GM18498 (cell line): ENCODE measurements around the gene CRNN.
A peak's percentile ranks its signal among the peaks of the same experiment; 100 is the strongest.

ENCODE experiments used
- ATAC-seq: cut with Tn5 transposase; IDR thresholded peaks from one replicate; pipeline ENCODE4 v1.9.1; 2021; ENCODE audit warnings: mild to moderate bottlenecking, moderate library complexity; ENCODE audit not compliant: unreplicated experiment

The CRNN gene

GRCh38 chr1:152413909-152414308 lies at the start of gene CRNN:
TSS of gene CRNN (minus strand) at chr1:152414263. CDS start at chr1:152412233, 2,030 bp downstream.
- no peak for ATAC-seq

DNA sequence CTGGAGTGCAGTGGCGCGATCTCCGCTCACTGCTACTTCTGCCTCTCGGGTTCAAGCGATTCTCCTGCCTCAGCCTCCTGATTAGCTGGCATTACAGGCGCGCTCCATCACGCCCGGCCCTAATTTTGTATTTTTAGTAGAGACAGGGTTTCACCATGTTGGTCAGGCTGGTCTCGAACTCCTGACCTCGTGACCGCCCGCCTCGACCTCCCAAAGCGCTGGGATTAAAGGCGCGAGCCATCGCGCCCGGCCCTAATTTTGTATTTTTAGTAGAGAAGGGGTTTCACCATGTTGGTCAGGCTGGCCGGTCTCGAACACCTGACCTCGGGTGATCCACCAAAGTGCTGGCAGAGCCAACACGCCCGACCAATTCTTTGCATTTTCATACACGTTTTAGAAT lies 48.6 kb upstream of the CRNN start:
- no peak for ATAC-seq

- no peak for ATAC-seq
Measured at GRCh38 chr1:152461544-152461943, 47.5 kb upstream of the CRNN start.

GRCh38 chr1:152460529-152460899 lies 46.5 kb upstream of the CRNN start:
- ATAC-seq = no peak

DNA sequence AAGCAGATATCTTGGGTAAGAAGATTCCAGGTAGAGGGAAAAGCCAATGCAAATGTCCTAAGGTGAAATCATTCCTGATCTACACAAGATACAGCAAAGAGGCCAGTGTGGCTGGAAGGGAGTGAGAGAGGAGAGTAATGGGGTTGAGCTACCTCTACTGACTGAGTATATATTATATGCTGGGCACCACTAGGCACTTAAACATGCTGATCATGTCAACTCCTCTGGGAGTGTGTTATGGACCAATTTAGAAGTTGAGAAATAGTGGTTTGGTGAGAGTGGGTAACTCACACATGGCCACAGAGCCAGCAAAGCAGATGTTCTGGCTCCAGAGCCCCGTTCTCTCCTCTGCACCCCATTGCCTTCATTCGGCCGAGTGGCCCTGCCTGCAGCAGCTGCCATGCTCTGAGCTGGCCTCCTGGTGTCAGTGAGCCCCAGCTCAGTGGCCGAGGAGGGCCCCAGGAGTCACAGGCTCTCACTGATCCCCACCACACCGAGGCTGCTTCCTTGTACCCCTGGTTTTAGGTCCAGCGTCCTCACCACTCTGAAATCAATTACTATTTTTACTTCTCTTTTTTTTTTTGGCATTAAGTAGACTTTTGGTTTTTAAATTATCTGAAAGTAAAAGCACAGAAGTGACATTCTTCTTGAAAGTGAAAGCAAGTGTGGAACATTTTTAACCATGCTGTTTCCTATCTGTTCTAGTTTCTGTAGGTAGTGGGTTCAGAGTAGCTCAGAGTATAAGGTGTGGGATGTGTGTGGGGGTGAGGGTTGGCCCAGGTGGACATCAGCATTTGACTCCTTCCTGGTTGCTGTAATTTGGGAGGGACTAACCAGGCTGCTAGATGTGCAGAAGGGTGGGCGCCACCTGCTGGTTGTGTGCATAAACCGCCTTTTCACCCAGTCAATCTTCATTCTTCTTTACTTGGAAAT lies 45.8 kb upstream of the CRNN start:
- ATAC-seq = peak; percentile 96

DNA sequence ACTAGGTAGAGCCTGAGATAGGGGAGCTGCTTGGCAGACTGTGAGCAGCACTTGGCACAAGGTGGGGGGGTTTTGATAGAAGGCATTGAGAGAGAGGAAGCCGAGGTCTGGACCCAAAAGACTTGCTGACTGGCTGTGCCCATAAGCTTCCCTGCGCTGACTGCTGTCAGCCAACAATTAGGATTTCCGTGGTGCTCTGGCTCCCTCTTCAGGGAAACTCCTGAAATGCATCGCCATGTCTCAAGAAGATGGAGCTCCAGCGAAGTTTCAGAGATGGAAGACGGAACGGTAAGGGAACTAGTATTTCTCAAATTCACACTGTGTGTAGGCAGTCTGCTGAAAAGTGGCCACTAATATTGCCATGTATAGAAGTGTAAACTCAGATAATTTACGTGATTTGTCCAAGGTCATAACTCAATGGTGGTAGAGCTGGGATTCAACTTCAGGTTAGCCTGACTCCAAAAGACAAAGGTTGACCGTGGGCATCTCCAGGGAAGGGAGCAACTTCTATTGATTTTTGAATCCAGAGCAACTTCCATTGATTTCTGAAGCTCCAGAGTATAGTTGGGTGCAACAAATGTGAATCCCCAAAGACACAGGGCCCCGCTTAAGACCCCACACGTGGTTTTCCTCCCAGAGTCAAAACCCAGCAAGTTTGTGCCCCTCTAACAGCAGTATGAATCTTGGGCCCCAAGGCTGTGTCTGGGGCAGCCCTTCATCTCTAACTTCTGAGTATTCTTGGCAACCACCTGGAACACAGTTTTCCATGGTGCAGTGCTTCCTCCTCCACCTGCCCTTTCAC lies 44.5 kb upstream of the CRNN start:
- ATAC-seq = peak; percentile 37

DNA sequence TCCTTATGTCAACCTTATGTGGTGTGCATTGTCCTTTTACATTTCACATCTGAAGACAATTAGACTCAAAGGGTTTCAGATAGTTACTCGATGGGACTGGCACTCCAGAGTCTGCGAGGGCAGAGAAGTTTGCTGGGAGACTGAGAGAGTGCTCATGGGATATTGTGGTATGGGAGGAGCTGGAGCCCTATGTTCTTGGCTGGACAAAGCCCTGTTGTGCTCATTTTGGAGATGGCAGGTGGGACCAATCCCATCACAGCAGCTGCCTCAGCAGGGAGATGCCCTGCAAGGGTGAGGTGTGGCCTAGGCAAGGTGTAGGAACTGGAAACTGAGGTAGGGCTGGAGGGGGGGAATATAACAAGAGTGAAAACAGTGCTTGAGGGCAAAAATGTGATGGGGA lies 43.5 kb upstream of the CRNN start:
- no peak for ATAC-seq

DNA sequence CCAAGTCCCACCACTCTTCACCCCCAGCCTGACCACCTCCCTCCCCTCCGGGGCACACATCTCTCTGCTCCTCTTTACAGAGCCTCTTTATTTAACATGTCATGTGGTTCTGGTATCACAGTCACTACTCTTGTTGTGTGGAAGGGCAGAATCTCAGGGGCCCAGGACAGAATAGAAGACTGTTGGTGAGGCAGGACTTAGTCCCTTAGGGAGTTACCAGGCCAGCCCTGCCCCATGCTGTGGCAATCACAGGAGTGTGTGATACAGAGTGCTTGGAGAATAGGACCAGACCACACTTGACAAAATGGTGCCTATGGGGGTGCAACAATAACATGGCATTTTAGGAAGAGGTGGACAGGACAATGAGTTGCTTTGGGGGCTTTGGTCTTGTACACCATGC lies 43.0 kb upstream of the CRNN start:
- ATAC-seq = no peak

GRCh38 chr1:152451254-152451653 lies 37.2 kb upstream of the CRNN start:
- no peak for ATAC-seq

- ATAC-seq = no peak
Measured at GRCh38 chr1:152449661-152450060, 35.6 kb upstream of the CRNN start.

- no peak for ATAC-seq
Measured at GRCh38 chr1:152448496-152448895, 34.4 kb upstream of the CRNN start.

- no peak for ATAC-seq
Measured at GRCh38 chr1:152448095-152448494, 34.0 kb upstream of the CRNN start.

GRCh38 chr1:152447484-152447883 lies 33.4 kb upstream of the CRNN start:
- ATAC-seq = no peak

DNA sequence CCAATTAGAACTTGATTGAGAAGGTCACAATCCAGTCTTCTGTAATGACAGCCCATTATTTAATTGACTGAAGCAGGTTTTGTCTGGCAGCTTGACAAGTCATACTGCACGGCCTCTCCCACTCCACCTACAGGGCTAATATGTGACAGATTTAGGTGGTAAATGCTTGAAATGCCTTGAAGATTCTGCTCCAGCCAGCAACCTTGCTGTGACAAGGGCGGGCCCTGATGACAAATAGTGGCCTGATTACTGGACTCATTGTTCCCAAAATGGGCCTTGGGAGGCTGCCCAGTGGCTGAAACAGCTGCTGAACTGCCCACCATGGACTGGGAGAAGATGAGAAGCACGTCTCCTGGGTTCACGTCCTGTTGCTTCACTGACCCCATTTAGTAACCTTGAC lies 30.0 kb upstream of the CRNN start:
- no peak for ATAC-seq

DNA sequence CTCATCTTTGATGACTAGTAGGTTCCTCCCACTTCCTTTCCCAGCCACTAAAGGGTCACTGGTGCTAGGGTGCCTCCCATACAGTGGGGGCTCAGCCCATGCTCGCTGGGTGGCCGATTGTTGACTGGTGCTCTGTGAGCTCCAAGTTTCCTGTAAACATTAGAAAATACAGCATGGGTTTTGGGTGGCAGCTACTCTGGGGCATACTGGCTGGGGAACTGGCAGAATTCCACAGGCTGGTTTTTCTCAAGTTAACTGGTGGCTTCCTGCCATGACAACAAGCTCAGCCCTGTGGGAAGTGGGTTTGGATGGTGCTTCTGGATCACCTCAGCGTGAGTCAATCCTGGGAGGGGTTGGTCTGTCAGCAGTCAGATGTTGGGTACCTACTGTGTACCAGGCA lies 28.7 kb upstream of the CRNN start:
- ATAC-seq = no peak

GRCh38 chr1:152442301-152442700 lies 28.2 kb upstream of the CRNN start:
- ATAC-seq = no peak

DNA sequence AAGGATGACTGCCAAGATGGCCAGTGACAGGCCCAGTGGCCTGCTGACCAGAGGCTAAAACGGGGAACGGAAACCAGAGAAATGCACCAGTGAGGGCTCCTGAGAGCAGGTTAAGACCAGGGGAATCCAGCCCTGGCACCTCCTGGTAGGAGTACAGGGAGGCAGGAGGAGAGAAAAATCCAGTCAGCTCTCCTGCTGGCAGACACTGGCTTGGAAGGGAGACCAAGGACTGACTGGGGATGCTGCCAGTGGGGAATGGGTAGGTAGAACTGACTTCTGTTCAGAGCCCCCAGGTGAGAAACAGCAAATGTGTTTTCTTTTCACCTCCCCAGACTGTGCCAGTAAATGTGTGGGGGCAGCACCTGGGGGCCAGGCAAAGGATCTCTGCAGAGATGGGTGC lies 27.7 kb upstream of the CRNN start:
- no peak for ATAC-seq

DNA sequence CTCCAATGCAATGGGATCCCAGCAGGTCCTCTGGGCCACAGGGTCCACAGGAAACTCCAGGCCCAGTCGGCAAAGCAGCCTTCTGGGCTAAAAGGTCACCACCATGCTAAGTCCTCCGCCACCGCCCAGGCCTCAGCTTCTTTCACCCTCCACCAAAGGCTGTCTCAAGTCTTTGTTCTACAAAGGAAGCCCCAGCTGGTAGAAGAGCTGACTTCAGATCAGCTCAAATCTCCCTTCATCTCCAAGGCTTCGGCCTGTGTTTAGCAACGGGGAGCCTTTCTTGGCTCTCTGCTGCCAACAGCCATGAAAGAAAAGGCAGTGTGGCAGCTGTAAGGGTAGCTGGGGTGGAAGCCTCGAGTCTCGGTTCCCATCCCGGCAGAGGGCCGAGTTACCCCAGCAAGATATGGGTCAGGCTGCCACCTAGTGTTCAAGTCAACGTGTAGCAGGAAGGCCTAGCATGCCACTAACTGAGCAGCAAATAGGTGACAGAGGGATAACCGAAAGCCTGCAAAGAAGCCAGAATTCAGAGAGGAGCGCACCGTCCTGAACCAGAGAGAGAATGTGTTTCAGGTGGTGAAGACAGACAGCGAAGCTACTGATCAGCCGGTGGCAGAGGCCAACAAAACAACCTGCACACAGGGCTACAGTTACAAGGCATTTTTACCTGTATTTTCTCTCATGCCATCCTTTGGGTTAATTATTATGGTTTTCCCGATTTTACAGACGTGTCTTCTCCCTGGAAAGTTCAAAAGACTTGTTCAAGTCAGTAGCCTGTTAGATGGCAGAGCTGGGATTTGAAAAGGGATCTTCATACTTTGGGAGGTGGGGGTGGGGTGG lies 26.8 kb upstream of the CRNN start:
- peak; percentile 97 for ATAC-seq

GRCh38 chr1:152436593-152437496 lies 22.8 kb upstream of the CRNN start:
- no peak for ATAC-seq

DNA sequence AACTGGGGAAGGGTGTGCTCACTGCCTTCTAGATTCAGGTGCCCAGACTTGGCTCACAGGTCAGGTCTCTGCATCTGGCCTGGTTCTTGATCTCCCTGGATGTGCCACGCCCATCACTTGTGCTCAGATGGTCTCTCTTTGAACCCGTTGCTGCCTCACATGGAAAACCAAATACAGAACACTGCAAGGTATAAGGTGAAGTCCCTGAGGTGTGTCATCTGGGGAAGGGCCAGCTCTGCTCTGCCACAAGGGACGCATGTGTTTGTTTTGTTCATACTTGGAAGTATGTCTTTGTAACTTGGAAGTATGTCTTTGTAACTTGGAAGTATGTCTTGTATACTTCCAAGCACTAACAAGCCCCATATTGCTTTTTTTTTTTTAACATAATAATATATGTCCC lies 13.4 kb upstream of the CRNN start:
- no peak for ATAC-seq
